Measurements from ENCODE around the gene C1QTNF8. TPM values are rescaled to one million over a fixed set of nuclear protein-coding genes. Genes with fewer than 3 reads are reported as not detected.

Gene C1QTNF8
- total and polyA plus RNA-seq, 2 of the 13 experiments (the other 11 are each of a cell fraction or from before 2014, with no cell fraction given): 0.09 TPM; not detected in 1

GRCh38 chr16:1137604-1138003 is 41.6 kb upstream of the C1QTNF8 start (continued):
- TF ChIP-seq RXRA (CRISPR knock-in tag; IDR thresholded peaks at IDR 0.05) (peak; percentile 58; the same call in 1 of the 2 replicates), ZNF496 (CRISPR knock-in tag; IDR thresholded peaks at IDR 0.05; ENCODE audit: insufficient replicate concordance) (no peak), REPIN1 (CRISPR knock-in tag; IDR thresholded peaks at IDR 0.05; ENCODE audit: borderline replicate concordance, low read depth) (no peak), SALL1 (CRISPR knock-in tag; IDR thresholded peaks at IDR 0.05) (no peak; the same call in 1 of the 2 replicates), SAFB2 (CRISPR knock-in tag; IDR thresholded peaks at IDR 0.05; ENCODE audit: borderline replicate concordance, low read depth) (no peak), ZNF737 (CRISPR knock-in tag; IDR thresholded peaks at IDR 0.05; ENCODE audit: borderline replicate concordance) (no peak), ATM (IDR thresholded peaks at IDR 0.05; ENCODE audit: borderline replicate concordance) (no peak), ZIK1 (CRISPR knock-in tag; IDR thresholded peaks at IDR 0.05; ENCODE audit: borderline replicate concordance, low read depth) (no peak), ZEB1 (IDR thresholded peaks at IDR 0.05; ENCODE audit: insufficient replicate concordance, low read depth) (no peak), ZNF276 (CRISPR knock-in tag; IDR thresholded peaks at IDR 0.05; ENCODE audit: low read depth) (no peak), ZNF761 (CRISPR knock-in tag; conservative IDR thresholded peaks at IDR 0.05) (no peak), ZSCAN22 (CRISPR knock-in tag; IDR thresholded peaks at IDR 0.05) (no peak), HNRNPK (IDR thresholded peaks at IDR 0.05; ENCODE audit: low read depth, low read length, poor library complexity, severe bottlenecking) (no peak), BATF2 (CRISPR knock-in tag; IDR thresholded peaks at IDR 0.05) (no peak), ZNF101 (CRISPR knock-in tag; IDR thresholded peaks at IDR 0.05; ENCODE audit: borderline replicate concordance, low read depth) (no peak), ZNF619 (CRISPR knock-in tag; IDR thresholded peaks at IDR 0.05) (no peak), PCBP2 (optimal IDR thresholded peaks at IDR 0.05; ENCODE audit: low read depth, low read length, poor library complexity, severe bottlenecking) (no peak)
- TF ChIP-seq, protein P1, sequence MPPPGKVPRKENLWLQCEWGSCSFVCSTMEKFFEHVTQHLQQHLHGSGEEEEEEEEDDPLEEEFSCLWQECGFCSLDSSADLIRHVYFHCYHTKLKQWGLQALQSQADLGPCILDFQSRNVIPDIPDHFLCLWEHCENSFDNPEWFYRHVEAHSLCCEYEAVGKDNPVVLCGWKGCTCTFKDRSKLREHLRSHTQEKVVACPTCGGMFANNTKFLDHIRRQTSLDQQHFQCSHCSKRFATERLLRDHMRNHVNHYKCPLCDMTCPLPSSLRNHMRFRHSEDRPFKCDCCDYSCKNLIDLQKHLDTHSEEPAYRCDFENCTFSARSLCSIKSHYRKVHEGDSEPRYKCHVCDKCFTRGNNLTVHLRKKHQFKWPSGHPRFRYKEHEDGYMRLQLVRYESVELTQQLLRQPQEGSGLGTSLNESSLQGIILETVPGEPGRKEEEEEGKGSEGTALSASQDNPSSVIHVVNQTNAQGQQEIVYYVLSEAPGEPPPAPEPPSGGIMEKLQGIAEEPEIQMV (CRISPR knock-in tag; IDR thresholded peaks at IDR 0.05; ENCODE audit: low read depth): peak; percentile 96
- TF ChIP-seq, protein P2, sequence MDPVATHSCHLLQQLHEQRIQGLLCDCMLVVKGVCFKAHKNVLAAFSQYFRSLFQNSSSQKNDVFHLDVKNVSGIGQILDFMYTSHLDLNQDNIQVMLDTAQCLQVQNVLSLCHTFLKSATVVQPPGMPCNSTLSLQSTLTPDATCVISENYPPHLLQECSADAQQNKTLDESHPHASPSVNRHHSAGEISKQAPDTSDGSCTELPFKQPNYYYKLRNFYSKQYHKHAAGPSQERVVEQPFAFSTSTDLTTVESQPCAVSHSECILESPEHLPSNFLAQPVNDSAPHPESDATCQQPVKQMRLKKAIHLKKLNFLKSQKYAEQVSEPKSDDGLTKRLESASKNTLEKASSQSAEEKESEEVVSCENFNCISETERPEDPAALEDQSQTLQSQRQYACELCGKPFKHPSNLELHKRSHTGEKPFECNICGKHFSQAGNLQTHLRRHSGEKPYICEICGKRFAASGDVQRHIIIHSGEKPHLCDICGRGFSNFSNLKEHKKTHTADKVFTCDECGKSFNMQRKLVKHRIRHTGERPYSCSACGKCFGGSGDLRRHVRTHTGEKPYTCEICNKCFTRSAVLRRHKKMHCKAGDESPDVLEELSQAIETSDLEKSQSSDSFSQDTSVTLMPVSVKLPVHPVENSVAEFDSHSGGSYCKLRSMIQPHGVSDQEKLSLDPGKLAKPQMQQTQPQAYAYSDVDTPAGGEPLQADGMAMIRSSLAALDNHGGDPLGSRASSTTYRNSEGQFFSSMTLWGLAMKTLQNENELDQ (CRISPR knock-in tag; IDR thresholded peaks at IDR 0.05; ENCODE audit: borderline replicate concordance): no peak
- TF ChIP-seq, protein P3, sequence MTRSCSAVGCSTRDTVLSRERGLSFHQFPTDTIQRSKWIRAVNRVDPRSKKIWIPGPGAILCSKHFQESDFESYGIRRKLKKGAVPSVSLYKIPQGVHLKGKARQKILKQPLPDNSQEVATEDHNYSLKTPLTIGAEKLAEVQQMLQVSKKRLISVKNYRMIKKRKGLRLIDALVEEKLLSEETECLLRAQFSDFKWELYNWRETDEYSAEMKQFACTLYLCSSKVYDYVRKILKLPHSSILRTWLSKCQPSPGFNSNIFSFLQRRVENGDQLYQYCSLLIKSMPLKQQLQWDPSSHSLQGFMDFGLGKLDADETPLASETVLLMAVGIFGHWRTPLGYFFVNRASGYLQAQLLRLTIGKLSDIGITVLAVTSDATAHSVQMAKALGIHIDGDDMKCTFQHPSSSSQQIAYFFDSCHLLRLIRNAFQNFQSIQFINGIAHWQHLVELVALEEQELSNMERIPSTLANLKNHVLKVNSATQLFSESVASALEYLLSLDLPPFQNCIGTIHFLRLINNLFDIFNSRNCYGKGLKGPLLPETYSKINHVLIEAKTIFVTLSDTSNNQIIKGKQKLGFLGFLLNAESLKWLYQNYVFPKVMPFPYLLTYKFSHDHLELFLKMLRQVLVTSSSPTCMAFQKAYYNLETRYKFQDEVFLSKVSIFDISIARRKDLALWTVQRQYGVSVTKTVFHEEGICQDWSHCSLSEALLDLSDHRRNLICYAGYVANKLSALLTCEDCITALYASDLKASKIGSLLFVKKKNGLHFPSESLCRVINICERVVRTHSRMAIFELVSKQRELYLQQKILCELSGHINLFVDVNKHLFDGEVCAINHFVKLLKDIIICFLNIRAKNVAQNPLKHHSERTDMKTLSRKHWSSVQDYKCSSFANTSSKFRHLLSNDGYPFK (CRISPR knock-in tag; IDR thresholded peaks at IDR 0.05; ENCODE audit: borderline replicate concordance): no peak
